Measurements from ENCODE around the gene RPN2. TPM values are rescaled to one million over a fixed set of nuclear protein-coding genes. Genes with fewer than 3 reads are reported as not detected.

RPN2 gene
- total RNA-seq, 1 experiment from 2014 or later: 185 TPM

GRCh38 chr20:37244572-37244957, 65.4 kb downstream of the RPN2 start:
- Histone ChIP-seq H3K79me2 (ENCODE audit: low read depth) (no peaks in the 10 kb centered on the region), H3K9me2 (ENCODE audit: insufficient read depth) (no peaks in the 10 kb centered on the region), H3K4me3 (no peak overlapping the region), H3K4me2 (no peak overlapping the region), H3K9me3 (ENCODE audit: insufficient read depth, low read depth) (no peaks in the 10 kb centered on the region), H3K27me3 (ENCODE audit: insufficient read depth, low read depth) (no peaks in the 10 kb centered on the region), H3F3A (ENCODE audit: insufficient read depth, low read depth) (no peaks in the 10 kb centered on the region), H4K20me1 (ENCODE audit: insufficient read depth) (no peaks in the 10 kb centered on the region), H3K36me3 (ENCODE audit: low read depth) (0 out of 2 replicates have a peak, but pooled peaks cover 9% of the 10 kb centered on the region), H2AFZ (no peak overlapping the region), H3K27ac (no peak overlapping the region), H3K4me1 (replicated peaks; ENCODE audit: insufficient read depth) (no peaks in the 10 kb centered on the region)
- DNase-seq: no peak
- TF ChIP-seq EZH2 (IDR thresholded peaks at IDR 0.05; ENCODE audit: low read depth): no peak
- TF ChIP-seq, protein P1, sequence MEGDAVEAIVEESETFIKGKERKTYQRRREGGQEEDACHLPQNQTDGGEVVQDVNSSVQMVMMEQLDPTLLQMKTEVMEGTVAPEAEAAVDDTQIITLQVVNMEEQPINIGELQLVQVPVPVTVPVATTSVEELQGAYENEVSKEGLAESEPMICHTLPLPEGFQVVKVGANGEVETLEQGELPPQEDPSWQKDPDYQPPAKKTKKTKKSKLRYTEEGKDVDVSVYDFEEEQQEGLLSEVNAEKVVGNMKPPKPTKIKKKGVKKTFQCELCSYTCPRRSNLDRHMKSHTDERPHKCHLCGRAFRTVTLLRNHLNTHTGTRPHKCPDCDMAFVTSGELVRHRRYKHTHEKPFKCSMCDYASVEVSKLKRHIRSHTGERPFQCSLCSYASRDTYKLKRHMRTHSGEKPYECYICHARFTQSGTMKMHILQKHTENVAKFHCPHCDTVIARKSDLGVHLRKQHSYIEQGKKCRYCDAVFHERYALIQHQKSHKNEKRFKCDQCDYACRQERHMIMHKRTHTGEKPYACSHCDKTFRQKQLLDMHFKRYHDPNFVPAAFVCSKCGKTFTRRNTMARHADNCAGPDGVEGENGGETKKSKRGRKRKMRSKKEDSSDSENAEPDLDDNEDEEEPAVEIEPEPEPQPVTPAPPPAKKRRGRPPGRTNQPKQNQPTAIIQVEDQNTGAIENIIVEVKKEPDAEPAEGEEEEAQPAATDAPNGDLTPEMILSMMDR (conservative IDR thresholded peaks at IDR 0.05): no peak
- ChIA-PET POLR2A (ENCODE audit: unreplicated experiment) (interaction anchor here (0.6 kb wide), 1 partner anchor 1215 kb away, joined by 4 read pairs; no protein-coding TSS in a partner anchor), CTCF (no interaction called here)
- intact Hi-C loops (cut with micrococcal nuclease; ENCODE audit: unreplicated experiment): no loop called here
- BruUV-seq (replicated peaks): no TSS peak

DNA sequence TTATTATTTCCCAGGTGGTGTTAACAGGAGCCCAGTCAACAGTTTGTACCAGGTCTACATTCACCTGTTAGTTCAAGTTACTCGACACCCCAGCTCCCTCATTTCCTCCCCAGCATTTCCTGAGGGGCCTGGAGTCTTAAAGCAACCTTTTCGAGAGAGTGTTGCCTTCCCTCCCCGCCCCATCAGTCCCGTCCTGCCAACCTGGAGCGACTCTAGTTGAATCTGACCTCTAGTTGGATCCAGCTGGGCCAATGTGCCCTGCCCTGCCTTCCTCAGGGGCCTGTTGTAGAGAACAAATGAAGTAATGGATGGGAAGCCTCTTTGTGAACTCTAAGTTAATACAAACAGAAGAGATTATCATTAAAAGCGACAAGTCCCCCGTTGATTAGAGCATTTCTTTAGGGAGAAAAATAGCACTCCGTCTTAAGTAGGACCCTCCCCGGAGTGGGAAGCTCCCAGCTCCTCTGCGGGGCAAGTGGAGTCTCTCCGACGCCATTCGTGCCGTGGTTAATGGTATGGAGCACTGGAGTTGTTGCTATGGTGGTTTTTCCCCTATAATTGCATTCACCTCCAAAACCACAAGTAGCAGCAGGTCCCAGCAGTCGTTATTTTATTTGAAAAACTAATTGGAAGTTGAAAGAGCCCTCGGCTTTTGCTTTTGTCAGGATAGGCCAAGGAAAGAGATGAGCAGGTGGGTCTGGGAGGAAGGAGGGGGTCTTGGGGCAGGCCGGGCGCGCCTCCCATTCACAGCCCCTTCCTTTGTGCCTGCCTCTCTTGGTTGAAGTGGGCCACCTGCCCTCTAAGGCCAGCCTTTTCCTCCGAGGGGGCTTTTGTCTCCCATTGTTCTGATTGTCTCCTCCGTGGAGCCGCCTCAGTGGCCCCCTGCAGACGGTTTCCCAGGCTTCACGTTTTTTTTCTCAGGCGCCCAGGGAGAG, 66.4 kb downstream of the RPN2 start:
- Histone ChIP-seq H3K9me2 (ENCODE audit: insufficient read depth) (no peaks in the 10 kb centered on the region), H3K79me2 (ENCODE audit: low read depth) (no peaks in the 10 kb centered on the region), H3K4me2 (no peak overlapping the region), H3K9me3 (ENCODE audit: insufficient read depth, low read depth) (no peaks in the 10 kb centered on the region), H4K20me1 (ENCODE audit: insufficient read depth) (no peaks in the 10 kb centered on the region), H3K36me3 (ENCODE audit: low read depth) (0 out of 2 replicates have a peak, but pooled peaks cover 8% of the 10 kb centered on the region), H2AFZ (no peak overlapping the region), H3K27ac (no peak overlapping the region), H3K4me3 (no peak overlapping the region), H3K27me3 (ENCODE audit: insufficient read depth, low read depth) (no peaks in the 10 kb centered on the region), H3K4me1 (replicated peaks; ENCODE audit: insufficient read depth) (no peaks in the 10 kb centered on the region), H3F3A (ENCODE audit: insufficient read depth, low read depth) (no peaks in the 10 kb centered on the region)
- CTCF ChIA-PET: no interaction called here
- TF ChIP-seq EZH2 (IDR thresholded peaks at IDR 0.05; ENCODE audit: low read depth): no peak
- TF ChIP-seq, protein P1 (conservative IDR thresholded peaks at IDR 0.05): no peak
- intact Hi-C loops (cut with micrococcal nuclease; ENCODE audit: unreplicated experiment): no loop called here
- BruUV-seq (replicated peaks): TSS peak; percentile 6
- no peak for DNase-seq
- POLR2A ChIA-PET (ENCODE audit: unreplicated experiment): no interaction called here

DNA sequence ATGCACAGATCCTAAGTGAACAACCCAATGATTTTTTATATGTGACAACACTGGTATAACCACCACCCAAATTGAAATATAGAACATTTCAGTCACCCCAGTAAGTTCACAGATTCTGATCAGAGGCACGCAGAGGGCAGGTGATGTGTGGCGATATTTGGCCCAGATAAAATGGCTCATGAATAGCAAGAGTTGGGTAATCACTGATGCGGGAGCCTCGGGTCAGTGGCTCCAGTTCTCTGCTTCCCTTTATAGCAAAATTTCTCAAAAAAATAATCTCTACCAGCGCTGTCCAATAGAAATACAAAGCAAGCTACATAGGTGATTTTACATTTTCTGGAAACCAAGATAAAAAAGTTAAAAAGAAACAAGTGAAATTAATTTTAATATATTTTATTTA, 67.6 kb downstream of the RPN2 start:
- Histone ChIP-seq H3K27ac (no peak overlapping the region), H3K9me2 (ENCODE audit: insufficient read depth) (no peaks in the 10 kb centered on the region), H3K4me2 (no peak overlapping the region), H3K4me1 (replicated peaks; ENCODE audit: insufficient read depth) (no peaks in the 10 kb centered on the region), H3K36me3 (ENCODE audit: low read depth) (0 out of 2 replicates have a peak, but pooled peaks cover 6% of the 10 kb centered on the region), H3F3A (ENCODE audit: insufficient read depth, low read depth) (no peaks in the 10 kb centered on the region), H3K79me2 (ENCODE audit: low read depth) (no peaks in the 10 kb centered on the region), H3K27me3 (ENCODE audit: insufficient read depth, low read depth) (no peaks in the 10 kb centered on the region), H4K20me1 (ENCODE audit: insufficient read depth) (no peaks in the 10 kb centered on the region), H3K4me3 (no peak overlapping the region), H2AFZ (no peak overlapping the region), H3K9me3 (ENCODE audit: insufficient read depth, low read depth) (no peaks in the 10 kb centered on the region)
- DNase-seq: no peak
- no TSS peak for BruUV-seq (replicated peaks)
- TF ChIP-seq EZH2 (IDR thresholded peaks at IDR 0.05; ENCODE audit: low read depth): no peak
- TF ChIP-seq, protein P1 (conservative IDR thresholded peaks at IDR 0.05): no peak
- ChIA-PET POLR2A (ENCODE audit: unreplicated experiment) (interaction anchor here (0.7 kb wide), 1 partner anchor 571 kb away, joined by 26 read pairs; no protein-coding TSS in a partner anchor), CTCF (no interaction called here)
- intact Hi-C loops (cut with micrococcal nuclease; ENCODE audit: unreplicated experiment): no loop called here
